ENCODE results near the gene MOAP1.

DNA sequence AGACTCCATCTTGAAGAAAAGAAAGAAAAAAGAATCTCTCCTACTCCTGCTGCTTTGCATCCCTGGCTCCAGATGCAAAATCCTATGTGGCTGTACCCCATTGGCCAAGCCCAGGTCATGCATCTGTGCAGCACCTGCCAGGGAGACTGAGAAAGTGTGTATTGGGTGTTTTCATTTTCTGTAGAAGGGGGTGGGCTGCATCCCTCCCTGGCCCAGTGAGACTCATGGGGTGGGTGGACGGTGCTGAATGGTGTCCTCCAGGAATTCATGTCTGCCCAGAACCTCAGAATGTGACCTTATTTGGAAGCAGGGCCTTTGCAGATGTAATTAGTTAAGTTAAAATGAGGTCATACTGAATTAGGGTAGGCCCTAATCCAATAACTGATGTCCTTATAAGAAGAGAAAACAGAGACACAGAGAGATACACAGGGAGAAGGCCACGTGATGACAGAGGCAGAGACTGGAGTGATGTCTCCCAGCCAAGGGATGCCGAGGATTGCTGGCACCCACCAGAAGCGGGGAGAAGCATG is 23.2 kb downstream of the MOAP1 start:
- no peak for TF ChIP-seq POLR2A (IDR thresholded peaks at IDR 0.05)
- TF ChIP-seq, protein P1, sequence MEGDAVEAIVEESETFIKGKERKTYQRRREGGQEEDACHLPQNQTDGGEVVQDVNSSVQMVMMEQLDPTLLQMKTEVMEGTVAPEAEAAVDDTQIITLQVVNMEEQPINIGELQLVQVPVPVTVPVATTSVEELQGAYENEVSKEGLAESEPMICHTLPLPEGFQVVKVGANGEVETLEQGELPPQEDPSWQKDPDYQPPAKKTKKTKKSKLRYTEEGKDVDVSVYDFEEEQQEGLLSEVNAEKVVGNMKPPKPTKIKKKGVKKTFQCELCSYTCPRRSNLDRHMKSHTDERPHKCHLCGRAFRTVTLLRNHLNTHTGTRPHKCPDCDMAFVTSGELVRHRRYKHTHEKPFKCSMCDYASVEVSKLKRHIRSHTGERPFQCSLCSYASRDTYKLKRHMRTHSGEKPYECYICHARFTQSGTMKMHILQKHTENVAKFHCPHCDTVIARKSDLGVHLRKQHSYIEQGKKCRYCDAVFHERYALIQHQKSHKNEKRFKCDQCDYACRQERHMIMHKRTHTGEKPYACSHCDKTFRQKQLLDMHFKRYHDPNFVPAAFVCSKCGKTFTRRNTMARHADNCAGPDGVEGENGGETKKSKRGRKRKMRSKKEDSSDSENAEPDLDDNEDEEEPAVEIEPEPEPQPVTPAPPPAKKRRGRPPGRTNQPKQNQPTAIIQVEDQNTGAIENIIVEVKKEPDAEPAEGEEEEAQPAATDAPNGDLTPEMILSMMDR (IDR thresholded peaks at IDR 0.05) = no peak
